H9 (cell line): Measurements from ENCODE around the gene IFITM1. TPM values are rescaled to one million over a fixed set of nuclear protein-coding genes. Genes with fewer than 3 reads are reported as not detected.

ENCODE experiments used
- DNase-seq: peaks from one replicate; pipeline ENCODE4 v3.0.0-alpha.2; 2017
- H2AFZ ChIP-seq: one replicate; pipeline ENCODE4 v1.6.1; 2013; ENCODE audit warnings: mild to moderate bottlenecking, low read length, control low read depth, moderate library complexity
- H2AK5ac ChIP-seq: 2 replicates; pipeline ENCODE4 v1.6.1; 2013; ENCODE audit warnings: low read length, control low read depth, mixed read lengths; ENCODE audit not compliant: insufficient read length
- H2BK120ac ChIP-seq: one replicate; pipeline ENCODE4 v1.6.1; 2013; ENCODE audit warnings: low read depth, mild to moderate bottlenecking, low read length, control low read depth, inconsistent platforms; ENCODE audit not compliant: poor library complexity, severe bottlenecking
- H2BK12ac ChIP-seq: 2 replicates; pipeline ENCODE4 v1.6.1; 2013; ENCODE audit warnings: low read length, control low read depth, mixed read lengths, low read depth; ENCODE audit not compliant: insufficient read length
- H2BK15ac ChIP-seq: 2 replicates; pipeline ENCODE4 v1.6.1; 2013; ENCODE audit warnings: low read depth, low read length, control low read depth
- H2BK20ac ChIP-seq: one replicate; pipeline ENCODE4 v1.6.1; 2013; ENCODE audit warnings: low read depth, mild to moderate bottlenecking, low read length, control low read depth, inconsistent platforms; ENCODE audit not compliant: poor library complexity, severe bottlenecking
- H2BK5ac ChIP-seq: 2 replicates; pipeline ENCODE4 v1.6.1; 2013; ENCODE audit warnings: low read length, control low read depth, mixed read lengths; ENCODE audit not compliant: insufficient read length
- H3K14ac ChIP-seq: 2 replicates; pipeline ENCODE4 v1.6.1; 2013; ENCODE audit warnings: low read length, control low read depth; ENCODE audit not compliant: insufficient read depth
- H3K18ac ChIP-seq: 2 replicates; pipeline ENCODE4 v1.6.1; 2013; ENCODE audit warnings: low read depth, mild to moderate bottlenecking, mixed read lengths, low read length, control low read depth; ENCODE audit not compliant: insufficient read length
- H3K23ac ChIP-seq: 2 replicates; pipeline ENCODE4 v1.6.1; 2013; ENCODE audit warnings: low read length, control low read depth, mixed read lengths, low read depth; ENCODE audit not compliant: insufficient read length
- H3K23me2 ChIP-seq: 2 replicates; pipeline ENCODE4 v1.6.1; 2013; ENCODE audit warnings: low read depth, mild to moderate bottlenecking, mixed read lengths, low read length, control low read depth; ENCODE audit not compliant: insufficient read length, poor library complexity, severe bottlenecking
- H3K27ac ChIP-seq: 2 replicates; pipeline ENCODE4 v1.5.1; 2013; ENCODE audit warnings: low read length, control low read depth, mixed read lengths, low read depth; ENCODE audit not compliant: insufficient read length
- H3K27me3 ChIP-seq: 2 replicates; pipeline ENCODE4 v1.6.1; 2013; ENCODE audit warnings: low read length, control low read depth, inconsistent platforms; ENCODE audit not compliant: insufficient read depth
- H3K4ac ChIP-seq: 2 replicates; pipeline ENCODE4 v1.6.1; 2013; ENCODE audit warnings: low read depth, mild to moderate bottlenecking, control low read depth, inconsistent platforms, low read length, moderate library complexity
- H3K4me1 ChIP-seq: 2 replicates; pipeline ENCODE4 v1.6.1; 2013; ENCODE audit warnings: low read length, control low read depth, inconsistent platforms; ENCODE audit not compliant: insufficient read depth
- H3K4me2 ChIP-seq: 2 replicates; pipeline ENCODE4 v1.6.1; 2013; ENCODE audit warnings: low read length, control low read depth, mixed read lengths; ENCODE audit not compliant: insufficient read length, insufficient read depth
- H3K56ac ChIP-seq: 2 replicates; pipeline ENCODE4 v1.6.1; 2013; ENCODE audit warnings: low read depth, mild to moderate bottlenecking, mixed read lengths, low read length, control low read depth; ENCODE audit not compliant: insufficient read length
- H3K79me1 ChIP-seq: 2 replicates; pipeline ENCODE4 v1.6.1; 2013; ENCODE audit warnings: low read depth, mild to moderate bottlenecking, moderate library complexity, low read length, control low read depth, inconsistent platforms; ENCODE audit not compliant: insufficient read depth, poor library complexity, severe bottlenecking
- H3K79me2 ChIP-seq: 2 replicates; pipeline ENCODE4 v1.6.1; 2013; ENCODE audit warnings: low read length, control low read depth, inconsistent platforms; ENCODE audit not compliant: insufficient read depth
- H3K9ac ChIP-seq: 2 replicates; pipeline ENCODE4 v1.6.1; 2013; ENCODE audit warnings: low read length, control low read depth, mixed read lengths; ENCODE audit not compliant: insufficient read length; ENCODE audit errors: extremely low read depth
- H3K9me3 ChIP-seq: one replicate; pipeline ENCODE4 v1.6.1; 2013; ENCODE audit warnings: low read depth, low read length, inconsistent platforms; ENCODE audit not compliant: control insufficient read depth
- H3T11ph ChIP-seq: one replicate; pipeline ENCODE4 v1.6.1; 2013; ENCODE audit warnings: mild to moderate bottlenecking, low read length, control low read depth, inconsistent platforms
- H4K20me1 ChIP-seq: one replicate; pipeline ENCODE4 v1.6.1; 2013; ENCODE audit not compliant: control insufficient read depth, insufficient read length, insufficient read depth
- H4K5ac ChIP-seq: 2 replicates; pipeline ENCODE4 v1.6.1; 2013; ENCODE audit warnings: low read depth, mild to moderate bottlenecking, mixed read lengths, low read length, control low read depth; ENCODE audit not compliant: insufficient read length
- H4K8ac ChIP-seq: replicated peaks from 2 replicates; pipeline ENCODE4 v1.6.1; 2013; ENCODE audit warnings: low read length, control low read depth, mixed read lengths, low read depth; ENCODE audit not compliant: insufficient read length
- H4K91ac ChIP-seq: 2 replicates; pipeline ENCODE4 v1.6.1; 2013; ENCODE audit warnings: low read depth, mild to moderate bottlenecking, moderate library complexity, mixed read lengths, low read length, control low read depth; ENCODE audit not compliant: insufficient read length
- H3K27ac Mint-ChIP-seq, 3 experiments: 2 replicates in 2 of 3; 3 replicates in 1 of 3; pipeline ENCODE4 v1.8.0; 2020 to 2021; ENCODE audit warnings: mixed read lengths in 3 of 3, mild to moderate bottlenecking in 1 of 3, moderate library complexity in 1 of 3
- H3K27me3 Mint-ChIP-seq: 2 replicates; pipeline ENCODE4 v1.8.0; 2021; ENCODE audit warnings: low read depth, mild to moderate bottlenecking, moderate library complexity, mixed read lengths
- H3K36me3 Mint-ChIP-seq, 3 experiments: 2 replicates in 2 of 3; 3 replicates in 1 of 3; pipeline ENCODE4 v1.8.0; 2020 to 2021; ENCODE audit warnings: low read depth in 3 of 3, mixed read lengths in 3 of 3; ENCODE audit not compliant: insufficient read depth in 1 of 3
- H3K4me1 Mint-ChIP-seq, 2 experiments: 2 replicates each; pipeline ENCODE4 v1.8.0; 2020; ENCODE audit warnings: mixed read lengths in 2 of 2
- H3K4me3 Mint-ChIP-seq, 2 experiments: 2 replicates in 1 of 2; 3 replicates in 1 of 2; pipeline ENCODE4 v1.8.0; 2020 to 2021; ENCODE audit warnings: mild to moderate bottlenecking in 2 of 2, mixed read lengths in 2 of 2, moderate library complexity in 1 of 2
- H3K9me3 Mint-ChIP-seq, 2 experiments: 2 replicates in 1 of 2; 3 replicates in 1 of 2; pipeline ENCODE4 v1.8.0; 2020; ENCODE audit warnings: mild to moderate bottlenecking in 2 of 2, mixed read lengths in 2 of 2, moderate library complexity in 1 of 2
- WGBS: extraction: QIAGEN DNeasy Blood & Tissue Kit; methylation state at CpG from one replicate; pipeline ENCODE4 v1.1.7; 2013; ENCODE audit warnings: missing lambda C conversion rate, low lambda C conversion rate, mixed read lengths; ENCODE audit not compliant: insufficient read length; ENCODE audit errors: extremely low coverage; 5-methylcytosine and 5-hydroxymethylcytosine counted together
- total RNA-seq: library from RNA; stranded (reverse); gene quantifications from 2 replicates; pipeline ENCODE4 v1.2.1, GENCODE V29; 2021
- TF ChIP-seq, protein P1 (sequence below): fragments of 200-600 bp; sonication (generic); conservative IDR thresholded peaks from 3 replicates; pipeline ENCODE4 v1.8.0; 2021; ENCODE audit warnings: antibody characterized with exemption, mild to moderate bottlenecking

Gene IFITM1
- total RNA-seq, 1 experiment from 2014 or later: 500 TPM

DNA sequence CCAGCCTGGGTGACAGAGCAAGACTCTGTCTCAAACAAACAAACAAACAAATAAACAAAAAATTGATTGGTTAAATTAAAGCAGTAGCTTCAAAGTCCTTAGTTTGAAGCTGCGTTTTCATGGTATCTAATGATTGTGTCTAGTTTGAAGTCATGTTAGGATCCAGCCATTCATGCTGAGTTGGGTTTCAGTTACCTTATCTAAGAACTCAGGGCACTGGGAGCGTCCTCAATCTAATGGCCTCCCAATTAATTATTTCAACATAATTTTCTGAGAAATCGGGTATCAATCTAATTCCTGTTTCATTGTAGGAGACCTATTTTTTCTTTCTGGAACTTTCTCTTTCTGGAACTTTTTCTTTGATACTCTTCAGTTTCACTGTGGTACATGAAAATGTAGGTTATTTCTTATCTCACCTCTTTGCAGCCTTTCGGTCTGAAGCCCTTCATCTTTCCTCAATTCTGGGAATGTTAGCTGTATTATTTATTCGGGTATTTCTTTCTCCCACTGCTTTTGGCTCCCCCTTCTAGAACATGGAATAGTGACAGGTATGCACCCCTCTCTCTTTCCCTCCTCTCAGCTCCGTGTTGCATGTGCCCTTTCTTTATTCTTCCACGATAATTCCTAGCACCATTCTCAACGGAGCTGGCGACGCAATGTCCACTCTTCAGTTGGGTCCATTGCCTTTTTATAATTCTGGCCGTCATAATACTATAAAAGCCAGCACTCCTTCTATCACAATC, 31.2 kb downstream of the IFITM1 start:
- no peaks in the 10 kb centered on the region for H3K27me3 ChIP-seq
- H3K27ac ChIP-seq: no peak overlapping the region
- TF ChIP-seq, protein P1, sequence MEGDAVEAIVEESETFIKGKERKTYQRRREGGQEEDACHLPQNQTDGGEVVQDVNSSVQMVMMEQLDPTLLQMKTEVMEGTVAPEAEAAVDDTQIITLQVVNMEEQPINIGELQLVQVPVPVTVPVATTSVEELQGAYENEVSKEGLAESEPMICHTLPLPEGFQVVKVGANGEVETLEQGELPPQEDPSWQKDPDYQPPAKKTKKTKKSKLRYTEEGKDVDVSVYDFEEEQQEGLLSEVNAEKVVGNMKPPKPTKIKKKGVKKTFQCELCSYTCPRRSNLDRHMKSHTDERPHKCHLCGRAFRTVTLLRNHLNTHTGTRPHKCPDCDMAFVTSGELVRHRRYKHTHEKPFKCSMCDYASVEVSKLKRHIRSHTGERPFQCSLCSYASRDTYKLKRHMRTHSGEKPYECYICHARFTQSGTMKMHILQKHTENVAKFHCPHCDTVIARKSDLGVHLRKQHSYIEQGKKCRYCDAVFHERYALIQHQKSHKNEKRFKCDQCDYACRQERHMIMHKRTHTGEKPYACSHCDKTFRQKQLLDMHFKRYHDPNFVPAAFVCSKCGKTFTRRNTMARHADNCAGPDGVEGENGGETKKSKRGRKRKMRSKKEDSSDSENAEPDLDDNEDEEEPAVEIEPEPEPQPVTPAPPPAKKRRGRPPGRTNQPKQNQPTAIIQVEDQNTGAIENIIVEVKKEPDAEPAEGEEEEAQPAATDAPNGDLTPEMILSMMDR: no peak
- H3K18ac ChIP-seq: no peak overlapping the region
- no peaks in the 10 kb centered on the region for H4K20me1 ChIP-seq
- no peak overlapping the region for H4K5ac ChIP-seq
- H3K9me3 Mint-ChIP-seq: peaks cover 0 to 2% of the 10 kb centered on the region in 2 experiments; a peak in 2 of 5 replicates
- H2BK15ac ChIP-seq: no peak overlapping the region
- H3T11ph ChIP-seq: no peak overlapping the region
- H2BK5ac ChIP-seq: no peak overlapping the region
- H3K4me3 Mint-ChIP-seq: no peak overlapping the region
- peak overlapping the region in 1 of 3 experiments; percentile 6; a peak in 1 of 7 replicates for H3K27ac Mint-ChIP-seq
- H3K36me3 Mint-ChIP-seq: no peaks in the 10 kb centered on the region
- H3K23ac ChIP-seq: no peak overlapping the region
- no peaks in the 10 kb centered on the region for H3K9me3 ChIP-seq
- no peaks in the 10 kb centered on the region for H3K23me2 ChIP-seq
- no peak overlapping the region for H3K56ac ChIP-seq
- H3K79me1 ChIP-seq: no peaks in the 10 kb centered on the region
- H3K9ac ChIP-seq: no peak overlapping the region
- H3K4me1 Mint-ChIP-seq: peaks cover 23 to 25% of the 10 kb centered on the region in 2 experiments
- no peak overlapping the region for H2AFZ ChIP-seq
- no peaks in the 10 kb centered on the region; the same call in 1 of the 2 replicates for H3K4me1 ChIP-seq
- no peaks in the 10 kb centered on the region; the same call in 1 of the 2 replicates for H3K79me2 ChIP-seq
- H2BK12ac ChIP-seq: no peak overlapping the region
- no peak overlapping the region for H3K4me2 ChIP-seq
- no peak overlapping the region for H3K14ac ChIP-seq
- H3K27me3 Mint-ChIP-seq: no peaks in the 10 kb centered on the region
- no peak overlapping the region for H2BK20ac ChIP-seq
- WGBS: no CpG with 5 or more reads among the region's 11 CpGs
- H2BK120ac ChIP-seq: no peak overlapping the region
- H3K4ac ChIP-seq: no peak overlapping the region
- H4K91ac ChIP-seq: no peak overlapping the region
- no peak overlapping the region for H4K8ac ChIP-seq
- no peak overlapping the region for H2AK5ac ChIP-seq
- no peak for DNase-seq
